K562 (cell line): ENCODE data around the gene PROM2. TPM values are rescaled to one million over a fixed set of nuclear protein-coding genes. Genes with fewer than 3 reads are reported as not detected.

Experiments used
- ATAC-seq: fragments of 200-7000 bp; cut with Tn5 transposase; 3 replicates; pipeline ENCODE4 v1.9.1; 2020; ENCODE audit warnings: moderate library complexity
- BruUV-seq: library from RNA; stranded (reverse); fragments of 400-500 nt; replicated peaks from 2 replicates; lab custom pipeline; 2021; lab: Mats Ljungman, UMichigan
- CTCF ChIA-PET: fragments of 300-600 bp; formaldehyde crosslinking; extraction: SDS; loops from one replicate; lab custom pipeline; 2021; ENCODE audit warnings: low intra/inter-chr PET ratio; lab: Yijun Ruan, JAX
- POLR2A ChIA-PET: fragments of 300-600, 350-650 bp; sonication (Branson Sonifier 250); formaldehyde crosslinking; extraction: SDS; loops from one replicate; lab custom pipeline; 2021; ENCODE audit warnings: antibody characterized with exemption, inconsistent platforms; lab: Yijun Ruan, JAX
- DNase-seq, 4 experiments: peaks; one replicate each; pipeline versions ENCODE4 v3.0.0 to v3.0.0-alpha.2; 2011 to 2018; ENCODE audit warnings: low spot score in 3 of 4, mixed read lengths in 3 of 4; ENCODE audit errors: extremely low read depth in 1 of 4
- FAIRE-seq: peaks from 2 replicates; lab custom pipeline; 2011; peaks lifted over from hg19 to GRCh38; lab: Jason Lieb, UNC
- H2AFZ ChIP-seq: 2 replicates; pipeline ENCODE4 v1.6.0; 2011; ENCODE audit warnings: low read depth, low read length, control low read depth, inconsistent platforms
- H3K27ac ChIP-seq: fragments of 200-600 bp; 3 replicates; pipeline ENCODE4 v1.8.0; 2011; ENCODE audit warnings: low read depth, mild to moderate bottlenecking, control low read depth, inconsistent platforms, low read length, moderate library complexity, mixed read lengths; ENCODE audit errors: extremely low read depth
- H3K27me3 ChIP-seq, 2 experiments: fragments of 300-600 bp in 1 of 2; 2 replicates in 1 of 2; 3 replicates in 1 of 2; pipeline versions ENCODE4 v1.6.0 to v1.8.0; 2011; ENCODE audit warnings: inconsistent platforms in 2 of 2, low read length in 2 of 2, mild to moderate bottlenecking in 1 of 2, mixed read lengths in 1 of 2, moderate library complexity in 1 of 2; ENCODE audit not compliant: control insufficient read depth in 2 of 2, insufficient read depth in 2 of 2
- H3K36me3 ChIP-seq: fragments of 300-600 bp; 3 replicates; pipeline ENCODE4 v1.8.0; 2011; ENCODE audit warnings: mild to moderate bottlenecking, low read length, inconsistent platforms; ENCODE audit not compliant: control insufficient read depth, insufficient read depth
- H3K4me1 ChIP-seq, 2 experiments: fragments of 200-600 bp in 1 of 2; replicated peaks in 1 of 2; 2 replicates in 1 of 2; 3 replicates in 1 of 2; pipeline versions ENCODE4 v1.5.1 to v1.8.0; 2011; ENCODE audit warnings: inconsistent platforms in 2 of 2, low read length in 2 of 2, mild to moderate bottlenecking in 1 of 2, mixed read lengths in 1 of 2, moderate library complexity in 1 of 2; ENCODE audit not compliant: control insufficient read depth in 2 of 2, insufficient read depth in 2 of 2
- H3K4me2 ChIP-seq: 2 replicates; pipeline ENCODE4 v1.6.1; 2011; ENCODE audit warnings: low read length, control low read depth, inconsistent platforms, mixed read lengths; ENCODE audit not compliant: insufficient read depth
- H3K4me3 ChIP-seq: fragments of 200-600 bp; sonication (generic), shearing (Covaris generic); 2 replicates; pipeline ENCODE4 v1.5.1; 2016; ENCODE audit warnings: control low read depth, inconsistent platforms
- H3K79me2 ChIP-seq: fragments of 200-600 bp; 3 replicates; pipeline ENCODE4 v1.8.0; 2011; ENCODE audit warnings: low read length, inconsistent platforms; ENCODE audit not compliant: control insufficient read depth, insufficient read depth
- H3K9ac ChIP-seq, 2 experiments: 2 replicates each; pipeline versions ENCODE4 v1.6.0 to v1.6.1; 2011; ENCODE audit warnings: low read depth in 2 of 2, low read length in 2 of 2, control low read depth in 1 of 2, inconsistent platforms in 1 of 2, mild to moderate bottlenecking in 1 of 2, mixed read lengths in 1 of 2; ENCODE audit not compliant: insufficient read depth in 1 of 2
- H3K9me1 ChIP-seq: one replicate; pipeline ENCODE4 v1.6.0; 2011; ENCODE audit warnings: inconsistent platforms, mild to moderate bottlenecking, low read length, moderate library complexity; ENCODE audit not compliant: control insufficient read depth, insufficient read depth
- H3K9me3 ChIP-seq: replicated peaks from 2 replicates; pipeline ENCODE4 v1.5.1; 2011; ENCODE audit warnings: low read depth, low read length, inconsistent platforms; ENCODE audit not compliant: control insufficient read depth, insufficient read depth
- H4K20me1 ChIP-seq: replicated peaks from 2 replicates; pipeline ENCODE4 v1.6.1; 2011; ENCODE audit warnings: low read length, inconsistent platforms, mixed read lengths; ENCODE audit not compliant: control insufficient read depth, insufficient read depth
- RFX1 ChIP-seq: fragments of 450-650 bp; IDR thresholded peaks from 2 replicates; pipeline ENCODE4 v1.6.1; 2016; ENCODE audit warnings: mild to moderate bottlenecking, moderate library complexity
- WGBS: fragments of 100-300 bp; shearing (Covaris generic); methylation state at CpG from one replicate; pipeline ENCODE4 v1.1.6; 2016; ENCODE audit warnings: low coverage, mixed read lengths; ENCODE audit not compliant: insufficient coverage; ENCODE audit errors: missing lambda C conversion rate; 5-methylcytosine and 5-hydroxymethylcytosine counted together
- in situ Hi-C: fragments of 300-500 bp; cut with MboI; formaldehyde crosslinking; loops from 4 replicates; pipeline ENCODE4 v1.15.0; 2018; ENCODE audit warnings: inconsistent platforms, mixed read lengths
- intact Hi-C: fragments of 100-400 bp; cut with micrococcal nuclease; formaldehyde crosslinking; loops from 2 replicates; pipeline ENCODE4 v1.14.2; 2022
- polyA plus RNA-seq, 8 experiments: library from polyadenylated mRNA; depleted of rRNA in 4 of 8; stranded (reverse) in 5 of 8; unstranded in 3 of 8; fragments of >200 nt; fragmentation: Nextera tagmentation in 2 of 8; fragmentation: Illumina TruSeq in 1 of 8; extraction: Ambion mirVana in 2 of 8; extraction: Trizol in 1 of 8; gene quantifications; 2 replicates each; pipeline versions ENCODE4 v1.2.1 to v1.2.3, GENCODE V29; 2011 to 2014; ENCODE audit warnings: inconsistent platforms in 1 of 8, missing spikeins in 1 of 8
- total RNA-seq, 7 experiments: library from RNA; depleted of rRNA in 6 of 7; stranded (reverse); fragments of >200 nt in 6 of 7; fragmentation: Illumina TruSeq in 2 of 7; extraction: Trizol in 2 of 7; gene quantifications; 2 replicates each; pipeline versions ENCODE4 v1.2.1 to v1.2.3, GENCODE V29; 2011 to 2021; ENCODE audit warnings: low replicate concordance in 1 of 7
- TF ChIP-seq, protein P1 (sequence below): fragments of 250-450 bp; sonication (Bioruptor Pico); IDR thresholded peaks from 2 replicates; pipeline ENCODE4 v1.5.0; 2020; ENCODE audit warnings: mild to moderate bottlenecking, borderline replicate concordance

Gene PROM2
- total and polyA plus RNA-seq, 9 of the 15 experiments (the other 6 are each of a cell fraction or from before 2014, with no cell fraction given): not detected

- CTCF ChIA-PET: no interaction called here
- no peak for FAIRE-seq
- no peaks in the 10 kb centered on the region for H3K36me3 ChIP-seq
- intact Hi-C loops (no loop called here), in situ Hi-C loops (no loop called here)
- no peaks in the 10 kb centered on the region for H3K9me3 ChIP-seq
- H3K27me3 ChIP-seq: peaks cover 6 to 60% of the 10 kb centered on the region in 2 experiments; a peak in 4 of 5 replicates
- POLR2A ChIA-PET: interaction anchor here (1.5 kb wide), 1 partner anchor 8 kb away, joined by 5 read pairs; no protein-coding TSS in a partner anchor
- no peak overlapping the region for H3K9ac ChIP-seq
- H3K4me2 ChIP-seq: no peak overlapping the region
- no peak overlapping the region for H3K4me3 ChIP-seq
- no peak overlapping the region for H2AFZ ChIP-seq
- peaks cover 9% of the 10 kb centered on the region for H4K20me1 ChIP-seq
- H3K9me1 ChIP-seq: no peaks in the 10 kb centered on the region
- TF ChIP-seq, protein P1, sequence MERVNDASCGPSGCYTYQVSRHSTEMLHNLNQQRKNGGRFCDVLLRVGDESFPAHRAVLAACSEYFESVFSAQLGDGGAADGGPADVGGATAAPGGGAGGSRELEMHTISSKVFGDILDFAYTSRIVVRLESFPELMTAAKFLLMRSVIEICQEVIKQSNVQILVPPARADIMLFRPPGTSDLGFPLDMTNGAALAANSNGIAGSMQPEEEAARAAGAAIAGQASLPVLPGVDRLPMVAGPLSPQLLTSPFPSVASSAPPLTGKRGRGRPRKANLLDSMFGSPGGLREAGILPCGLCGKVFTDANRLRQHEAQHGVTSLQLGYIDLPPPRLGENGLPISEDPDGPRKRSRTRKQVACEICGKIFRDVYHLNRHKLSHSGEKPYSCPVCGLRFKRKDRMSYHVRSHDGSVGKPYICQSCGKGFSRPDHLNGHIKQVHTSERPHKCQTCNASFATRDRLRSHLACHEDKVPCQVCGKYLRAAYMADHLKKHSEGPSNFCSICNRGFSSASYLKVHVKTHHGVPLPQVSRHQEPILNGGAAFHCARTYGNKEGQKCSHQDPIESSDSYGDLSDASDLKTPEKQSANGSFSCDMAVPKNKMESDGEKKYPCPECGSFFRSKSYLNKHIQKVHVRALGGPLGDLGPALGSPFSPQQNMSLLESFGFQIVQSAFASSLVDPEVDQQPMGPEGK (CRISPR knock-in tag): no peak
- peak; percentile 47; the same call in 1 of the 2 replicates for TF ChIP-seq RFX1
- no peaks in the 10 kb centered on the region for H3K79me2 ChIP-seq
- no peak for DNase-seq
- H3K4me1 ChIP-seq: peaks cover 0 to 5% of the 10 kb centered on the region in 2 experiments; a peak in 1 of 5 replicates
- WGBS: 2% methylated on average over 11 of the region's 16 CpGs
- no TSS peak for BruUV-seq
- H3K27ac ChIP-seq: no peak overlapping the region
- ATAC-seq: no peak
Measured at GRCh38 chr2:95313296-95314131, 39.3 kb downstream of the PROM2 start.
